Activated CD4-positive, alpha-beta T cell treated with anti-CD3 and anti-CD28 coated beads for 36 hours (primary cell): ENCODE results near the gene MAP7. TPM values are rescaled to one million over a fixed set of nuclear protein-coding genes. Genes with fewer than 3 reads are reported as not detected.
"Not testable (repeated sequence)": the region's sequence is repeated elsewhere in the genome, so short reads cannot be mapped to it uniquely, and the experiment has no call there.

ENCODE experiments used
- ATAC-seq: fragments of 200-7000 bp; cut with Tn5 transposase; one replicate; pipeline ENCODE4 v1.10.0; 2021; ENCODE audit warnings: mild to moderate bottlenecking, moderate library complexity
- CTCF ChIA-PET: fragments of 350-600 bp; sonication (Branson Sonifier 250); formaldehyde crosslinking; loops from one replicate; lab custom pipeline; 2021; ENCODE audit warnings: antibody characterized with exemption; lab: Charles Lee
- POLR2A ChIA-PET: fragments of 350-600 bp; sonication (Branson Sonifier 250); formaldehyde crosslinking; loops from one replicate; lab custom pipeline; 2021; ENCODE audit warnings: antibody characterized with exemption, inconsistent platforms; lab: Charles Lee
- DNase-seq: peaks from one replicate; pipeline ENCODE4 v3.0.0-alpha.2; 2020
- H3K27ac Mint-ChIP-seq: one replicate; pipeline ENCODE4 v1.8.0; 2021; ENCODE audit warnings: mixed read lengths
- H3K27me3 Mint-ChIP-seq: one replicate; pipeline ENCODE4 v1.8.0; 2021; ENCODE audit warnings: mixed read lengths
- H3K36me3 Mint-ChIP-seq: one replicate; pipeline ENCODE4 v1.8.0; 2021; ENCODE audit warnings: low read depth, mixed read lengths
- H3K4me1 Mint-ChIP-seq: one replicate; pipeline ENCODE4 v1.8.0; 2021; ENCODE audit warnings: mixed read lengths
- H3K4me3 Mint-ChIP-seq: one replicate; pipeline ENCODE4 v1.8.0; 2021; ENCODE audit warnings: mild to moderate bottlenecking, moderate library complexity, mixed read lengths
- H3K9me3 Mint-ChIP-seq: one replicate; pipeline ENCODE4 v1.8.0; 2021; ENCODE audit warnings: low read depth, mixed read lengths
- intact Hi-C, 2 experiments: fragments of 100-400 bp; cut with DNase I in 1 of 2; cut with micrococcal nuclease in 1 of 2; formaldehyde crosslinking; loops; one replicate each; pipeline versions ENCODE4 v1.14.2 to v1.15.1; 2022 to 2024; cut with DNase I, micrococcal nuclease
- total RNA-seq, 2 experiments: library from RNA; stranded (reverse); gene quantifications; one replicate each; pipeline ENCODE4 v1.2.3, GENCODE V29; 2021

Gene MAP7
- total RNA-seq, 2 experiments from 2014 or later, result 2.1 to 3.1 TPM

GRCh38 chr6:136491251-136491650, 59.0 kb downstream of the MAP7 start:
- H3K36me3 Mint-ChIP-seq, result no peaks in the 10 kb centered on the region
- DNase-seq (no peak), ATAC-seq (no peak)
- no peak overlapping the region for H3K27ac Mint-ChIP-seq
- intact Hi-C loops, result no loop called here
- no peaks in the 10 kb centered on the region for H3K4me1 Mint-ChIP-seq
- H3K4me3 Mint-ChIP-seq, result no peak overlapping the region
- POLR2A ChIA-PET, result no interaction called here
- H3K9me3 Mint-ChIP-seq, result no peaks in the 10 kb centered on the region
- CTCF ChIA-PET, result no interaction called here
- H3K27me3 Mint-ChIP-seq, result no peaks in the 10 kb centered on the region

- H3K9me3 Mint-ChIP-seq, H3K27ac Mint-ChIP-seq, CTCF ChIA-PET, DNase-seq, H3K36me3 Mint-ChIP-seq, H3K27me3 Mint-ChIP-seq, intact Hi-C loops, POLR2A ChIA-PET, H3K4me3 Mint-ChIP-seq, ATAC-seq, H3K4me1 Mint-ChIP-seq: not testable (repeated sequence)
These were observed 60.6 kb downstream of the MAP7 start for GRCh38 chr6:136489689-136490033.

GRCh38 chr6:136487759-136488425, 62.3 kb downstream of the MAP7 start:
- Mint-ChIP-seq H3K9me3 (no peaks in the 10 kb centered on the region), H3K27ac (no peak overlapping the region), H3K4me1 (no peaks in the 10 kb centered on the region), H3K4me3 (no peak overlapping the region), H3K36me3 (no peaks in the 10 kb centered on the region), H3K27me3 (no peaks in the 10 kb centered on the region)
- DNase-seq (no peak), ATAC-seq (no peak)
- intact Hi-C loops, result no loop called here
- CTCF ChIA-PET, result no interaction called here
- POLR2A ChIA-PET, result interaction anchor here (0.6 kb wide), 1 partner anchor 196 kb away, joined by 3 read pairs; no protein-coding TSS in a partner anchor

- Mint-ChIP-seq H3K4me3 (no peak overlapping the region), H3K36me3 (no peaks in the 10 kb centered on the region), H3K27ac (no peak overlapping the region), H3K9me3 (no peaks in the 10 kb centered on the region), H3K4me1 (no peaks in the 10 kb centered on the region), H3K27me3 (no peaks in the 10 kb centered on the region)
- DNase-seq (no peak), ATAC-seq (no peak)
- ChIA-PET CTCF (no interaction called here), POLR2A (no interaction called here)
- intact Hi-C loops, result no loop called here
These were observed 63.9 kb downstream of the MAP7 start for GRCh38 chr6:136486357-136486756.

- Mint-ChIP-seq H3K4me3 (no peak overlapping the region), H3K4me1 (no peaks in the 10 kb centered on the region), H3K27me3 (no peaks in the 10 kb centered on the region), H3K9me3 (no peaks in the 10 kb centered on the region), H3K27ac (no peak overlapping the region), H3K36me3 (no peaks in the 10 kb centered on the region)
- no peak for DNase-seq
- CTCF ChIA-PET, result interaction anchor here (0.6 kb wide), 1 partner anchor 69 kb away, joined by 3 read pairs; no protein-coding TSS in a partner anchor
- ATAC-seq, result no peak
- intact Hi-C loops, result no loop called here
- POLR2A ChIA-PET, result no interaction called here
These were observed 66.3 kb downstream of the MAP7 start for GRCh38 chr6:136483906-136484305.

GRCh38 chr6:136483005-136483404, 67.2 kb downstream of the MAP7 start:
- DNase-seq, H3K27me3 Mint-ChIP-seq, H3K4me1 Mint-ChIP-seq, ATAC-seq, intact Hi-C loops, CTCF ChIA-PET, H3K27ac Mint-ChIP-seq, H3K4me3 Mint-ChIP-seq, H3K9me3 Mint-ChIP-seq, POLR2A ChIA-PET, H3K36me3 Mint-ChIP-seq: not testable (repeated sequence)

- no peak for DNase-seq
- H3K27ac Mint-ChIP-seq, result no peak overlapping the region
- no peak for ATAC-seq
- intact Hi-C loops, result no loop called here
- no peaks in the 10 kb centered on the region for H3K9me3 Mint-ChIP-seq
- ChIA-PET POLR2A (no interaction called here), CTCF (interaction anchor here (1.0 kb wide), 1 partner anchor 984 kb away, joined by 5 read pairs; no protein-coding TSS in a partner anchor)
- H3K36me3 Mint-ChIP-seq, result no peaks in the 10 kb centered on the region
- H3K4me1 Mint-ChIP-seq, result no peaks in the 10 kb centered on the region
- peaks cover 6% of the 10 kb centered on the region for H3K27me3 Mint-ChIP-seq
- H3K4me3 Mint-ChIP-seq, result no peak overlapping the region
These were observed 72.7 kb downstream of the MAP7 start for GRCh38 chr6:136477548-136477947.

GRCh38 chr6:136475686-136476085, 74.5 kb downstream of the MAP7 start:
- ATAC-seq, result no peak
- H3K9me3 Mint-ChIP-seq, result no peaks in the 10 kb centered on the region
- CTCF ChIA-PET, result no interaction called here
- no peaks in the 10 kb centered on the region for H3K36me3 Mint-ChIP-seq
- no peak for DNase-seq
- intact Hi-C loops, result no loop called here
- POLR2A ChIA-PET, result no interaction called here
- H3K4me3 Mint-ChIP-seq, result no peak overlapping the region
- peaks cover 2% of the 10 kb centered on the region for H3K4me1 Mint-ChIP-seq
- H3K27ac Mint-ChIP-seq, result no peak overlapping the region
- H3K27me3 Mint-ChIP-seq, result peaks cover 6% of the 10 kb centered on the region

GRCh38 chr6:136474241-136474640, 76.0 kb downstream of the MAP7 start:
- no peak for ATAC-seq
- Mint-ChIP-seq H3K9me3 (no peaks in the 10 kb centered on the region), H3K27ac (no peak overlapping the region), H3K4me1 (peaks cover 2% of the 10 kb centered on the region), H3K4me3 (no peak overlapping the region), H3K36me3 (no peaks in the 10 kb centered on the region), H3K27me3 (peaks cover 6% of the 10 kb centered on the region)
- POLR2A ChIA-PET, result no interaction called here
- CTCF ChIA-PET, result no interaction called here
- intact Hi-C loops, result no loop called here
- no peak for DNase-seq

GRCh38 chr6:136471922-136472321, 78.3 kb downstream of the MAP7 start:
- H3K4me3 Mint-ChIP-seq, result no peak overlapping the region
- intact Hi-C loops, result no loop called here
- no peaks in the 10 kb centered on the region for H3K36me3 Mint-ChIP-seq
- ChIA-PET CTCF (no interaction called here), POLR2A (no interaction called here)
- H3K27me3 Mint-ChIP-seq, result no peaks in the 10 kb centered on the region
- DNase-seq (no peak), ATAC-seq (no peak)
- H3K27ac Mint-ChIP-seq, result no peak overlapping the region
- H3K9me3 Mint-ChIP-seq, result no peaks in the 10 kb centered on the region
- H3K4me1 Mint-ChIP-seq, result peaks cover 2% of the 10 kb centered on the region

GRCh38 chr6:136471372-136471771, 78.8 kb downstream of the MAP7 start:
- ATAC-seq, result no peak
- DNase-seq, result no peak
- no peak overlapping the region for H3K4me3 Mint-ChIP-seq
- H3K9me3 Mint-ChIP-seq, result no peaks in the 10 kb centered on the region
- H3K4me1 Mint-ChIP-seq, result peaks cover 2% of the 10 kb centered on the region
- H3K27me3 Mint-ChIP-seq, result no peaks in the 10 kb centered on the region
- no peak overlapping the region for H3K27ac Mint-ChIP-seq
- intact Hi-C loops, result no loop called here
- no peaks in the 10 kb centered on the region for H3K36me3 Mint-ChIP-seq
- POLR2A ChIA-PET, result no interaction called here
- CTCF ChIA-PET, result interaction anchor here (0.7 kb wide), 1 partner anchor 79 kb away, joined by 3 read pairs; no protein-coding TSS in a partner anchor

- Mint-ChIP-seq H3K4me3 (no peak overlapping the region), H3K27me3 (no peaks in the 10 kb centered on the region)
- intact Hi-C loops, result no loop called here
These were observed 80.2 kb downstream of the MAP7 start for GRCh38 chr6:136470044-136470443.

More at GRCh38 chr6:136470044-136470443, 80.2 kb downstream of the MAP7 start:
- H3K9me3 Mint-ChIP-seq, result no peaks in the 10 kb centered on the region
- DNase-seq (no peak), ATAC-seq (no peak)
- H3K27ac Mint-ChIP-seq, result no peak overlapping the region
- H3K4me1 Mint-ChIP-seq, result peaks cover 2% of the 10 kb centered on the region
- no peaks in the 10 kb centered on the region for H3K36me3 Mint-ChIP-seq
- CTCF ChIA-PET, result no interaction called here
- POLR2A ChIA-PET, result no interaction called here
